ENCODE measurements around the gene CTAG1A.
"Not testable (repeated sequence)": the region's sequence is repeated elsewhere in the genome, so short reads cannot be mapped to it uniquely, and the experiment has no call there.

The CTAG1A gene

GRCh38 chrX:154584585-154585183 is at the start of gene CTAG1A:
Gene CTAG1A (plus strand): TSS chrX:154585133. CDS start chrX:154585207, 74 bp downstream.
- not testable (repeated sequence) for FAIRE-seq

GRCh38 chrX:154535892-154536291 is 49.0 kb upstream of the CTAG1A start:
- no peak for FAIRE-seq
- DNase-seq (ENCODE audit: insufficient read length, low spot score) = no peak

More at GRCh38 chrX:154584585-154585183, at the start of gene CTAG1A:
- DNase-seq (ENCODE audit: insufficient read length, low spot score) = not testable (repeated sequence)

- DNase-seq (ENCODE audit: insufficient read length, low spot score) (no peak), FAIRE-seq (no peak)
Measured at GRCh38 chrX:154539077-154539476, 45.9 kb upstream of the CTAG1A start.

GRCh38 chrX:154540365-154540764 is 44.6 kb upstream of the CTAG1A start:
- DNase-seq (ENCODE audit: insufficient read length, low spot score); FAIRE-seq: not testable (repeated sequence)

GRCh38 chrX:154540897-154541535 is 43.9 kb upstream of the CTAG1A start:
- FAIRE-seq (no peak), DNase-seq (ENCODE audit: insufficient read length, low spot score) (no peak)

- DNase-seq (ENCODE audit: insufficient read length, low spot score) (no peak), FAIRE-seq (no peak)
Measured at GRCh38 chrX:154541589-154541895, 43.4 kb upstream of the CTAG1A start.

GRCh38 chrX:154541896-154542722 is 42.8 kb upstream of the CTAG1A start:
- FAIRE-seq (no peak), DNase-seq (ENCODE audit: insufficient read length, low spot score) (peak; percentile 62)

- DNase-seq (ENCODE audit: insufficient read length, low spot score) = no peak
- no peak for FAIRE-seq
Measured at GRCh38 chrX:154542723-154543424, 42.1 kb upstream of the CTAG1A start.

- DNase-seq (ENCODE audit: insufficient read length, low spot score) (no peak), FAIRE-seq (no peak)
Measured at GRCh38 chrX:154545673-154546274, 39.2 kb upstream of the CTAG1A start.

GRCh38 chrX:154546354-154547244 is 38.3 kb upstream of the CTAG1A start, which contains the start of gene G6PD:
Gene G6PD (minus strand): TSS chrX:154546846. CDS start chrX:154546155, 691 bp downstream.
- peak; percentile 44 for FAIRE-seq
- DNase-seq (ENCODE audit: insufficient read length, low spot score) = peak; percentile 61

- FAIRE-seq (no peak), DNase-seq (ENCODE audit: insufficient read length, low spot score) (peak; percentile 70)
Measured at GRCh38 chrX:154547245-154548027, 37.5 kb upstream of the CTAG1A start, which contains the start of gene IKBKG. Gene IKBKG (plus strand): TSS chrX:154547620. CDS start chrX:154552003, 4,383 bp downstream.

- DNase-seq (ENCODE audit: insufficient read length, low spot score) = no peak
- FAIRE-seq = no peak
Measured at GRCh38 chrX:154548028-154548316, 37.0 kb upstream of the CTAG1A start.

- FAIRE-seq (no peak), DNase-seq (ENCODE audit: insufficient read length, low spot score) (no peak)
Measured at GRCh38 chrX:154549766-154550165, 35.2 kb upstream of the CTAG1A start.

GRCh38 chrX:154552112-154552806 is 32.7 kb upstream of the CTAG1A start:
- DNase-seq (ENCODE audit: insufficient read length, low spot score) = not testable (repeated sequence)

GRCh38 chrX:154558060-154558690 is 26.8 kb upstream of the CTAG1A start:
- DNase-seq (ENCODE audit: insufficient read length, low spot score); FAIRE-seq: not testable (repeated sequence)

More at GRCh38 chrX:154552112-154552806, 32.7 kb upstream of the CTAG1A start:
- not testable (repeated sequence) for FAIRE-seq

- not testable (repeated sequence) for FAIRE-seq
Measured at GRCh38 chrX:154558896-154559295, 26.0 kb upstream of the CTAG1A start.

GRCh38 chrX:154560326-154560725 is 24.6 kb upstream of the CTAG1A start:
- not testable (repeated sequence) for FAIRE-seq

More at GRCh38 chrX:154558896-154559295, 26.0 kb upstream of the CTAG1A start:
- not testable (repeated sequence) for DNase-seq (ENCODE audit: insufficient read length, low spot score)

More at GRCh38 chrX:154560326-154560725, 24.6 kb upstream of the CTAG1A start:
- not testable (repeated sequence) for DNase-seq (ENCODE audit: insufficient read length, low spot score)

All from HTR-8/SVneo (cell line).